Activated CD8-positive, alpha-beta memory T cell treated with anti-CD3 and anti-CD28 coated beads for 48 hours (primary cell): ENCODE results near the gene SENP1.

ENCODE experiments used
- DNase-seq, 3 experiments: peaks; one replicate each; pipeline ENCODE4 v3.0.0-alpha.2; 2020; ENCODE audit warnings: low read depth in 2 of 3, low spot score in 2 of 3

SENP1 gene

DNA sequence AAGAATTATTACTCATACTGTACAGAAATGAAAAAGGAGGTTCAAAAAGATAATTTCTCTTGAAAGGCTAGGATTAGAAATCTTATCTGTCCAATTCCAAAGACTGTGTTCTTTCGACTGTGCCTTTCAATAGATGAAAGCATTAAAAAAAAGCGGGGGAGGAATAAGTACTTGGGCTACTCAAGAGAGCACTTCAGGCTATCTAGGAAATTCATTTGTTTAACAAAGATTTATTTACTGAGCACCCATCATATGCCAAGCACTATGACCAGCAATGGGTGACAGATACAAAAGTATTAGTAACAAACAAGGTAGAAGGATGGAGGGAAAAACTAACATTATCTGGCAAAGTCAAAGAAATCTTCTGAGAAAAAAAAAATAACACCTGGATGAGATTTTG, 37.4 kb downstream of the SENP1 start:
- DNase-seq, result no peak

DNA sequence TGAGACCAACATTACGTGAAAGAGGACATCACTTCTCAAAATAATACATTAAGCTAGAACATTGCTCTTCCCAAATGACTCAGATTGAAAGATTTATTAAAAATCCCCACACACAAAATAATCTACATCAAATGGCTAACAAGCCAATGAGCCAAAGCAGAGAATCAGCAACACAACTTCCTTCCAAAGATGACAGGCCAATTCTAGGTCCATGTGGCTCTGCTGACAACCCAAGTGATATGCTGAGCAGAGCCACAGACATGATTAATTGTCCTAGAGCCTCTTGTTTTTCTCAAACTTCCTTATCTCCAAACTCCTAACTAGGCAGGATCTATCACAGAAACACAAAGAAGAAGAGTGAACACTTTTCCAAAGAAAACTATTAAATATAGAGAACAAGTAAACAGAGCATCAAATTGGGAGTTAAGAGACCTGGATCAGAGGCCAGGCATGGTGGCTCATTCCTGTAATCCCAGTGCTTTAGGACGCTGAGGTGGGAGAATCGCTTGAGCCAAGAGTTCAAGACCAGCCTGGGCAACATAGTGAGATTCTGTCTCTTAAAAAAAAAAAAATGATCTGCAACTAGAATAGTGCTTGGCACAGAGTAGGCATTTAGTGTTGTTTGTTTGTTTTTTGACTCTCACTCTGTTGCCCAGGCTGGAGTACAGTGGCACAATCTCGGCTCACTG, 38.5 kb downstream of the SENP1 start:
- DNase-seq, result no peak

DNA sequence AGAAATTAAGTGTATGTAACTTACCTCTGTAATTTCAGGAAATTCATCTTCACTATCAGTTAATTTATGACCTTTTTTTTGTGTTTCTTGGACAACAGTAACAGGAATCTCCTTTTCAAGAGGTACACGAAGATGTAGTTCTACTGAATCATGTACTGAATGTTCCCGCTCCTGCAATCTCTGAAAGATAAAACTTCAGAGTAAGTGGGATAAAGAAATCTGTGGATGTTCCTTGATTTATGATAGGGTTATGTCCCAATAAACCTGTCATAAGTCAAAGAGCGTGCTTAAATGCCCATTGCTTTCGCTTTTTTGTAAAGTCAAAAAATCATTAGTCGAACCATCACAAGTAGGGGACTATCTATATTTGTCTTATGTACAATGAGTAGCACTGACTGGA, 40.8 kb downstream of the SENP1 start:
- DNase-seq, result no peak

DNA sequence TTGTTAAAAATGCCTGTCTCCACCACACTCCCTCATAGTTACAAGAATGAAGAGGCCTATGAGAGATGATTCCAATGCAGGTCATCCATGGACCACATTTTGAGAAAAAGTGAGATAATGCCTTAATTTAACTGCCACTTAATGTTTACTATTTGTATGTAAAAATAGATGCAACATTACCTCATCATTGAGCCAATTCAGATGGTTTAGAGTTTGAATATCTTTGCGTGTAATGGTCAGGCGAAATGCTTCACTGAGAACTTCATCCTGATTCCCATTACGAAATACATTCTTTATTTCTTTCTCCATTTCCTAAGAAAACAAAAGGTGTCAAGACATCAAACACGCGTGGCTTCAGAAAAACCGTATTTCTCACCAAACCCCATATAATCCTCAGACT, 42.3 kb downstream of the SENP1 start:
- no peak for DNase-seq

DNA sequence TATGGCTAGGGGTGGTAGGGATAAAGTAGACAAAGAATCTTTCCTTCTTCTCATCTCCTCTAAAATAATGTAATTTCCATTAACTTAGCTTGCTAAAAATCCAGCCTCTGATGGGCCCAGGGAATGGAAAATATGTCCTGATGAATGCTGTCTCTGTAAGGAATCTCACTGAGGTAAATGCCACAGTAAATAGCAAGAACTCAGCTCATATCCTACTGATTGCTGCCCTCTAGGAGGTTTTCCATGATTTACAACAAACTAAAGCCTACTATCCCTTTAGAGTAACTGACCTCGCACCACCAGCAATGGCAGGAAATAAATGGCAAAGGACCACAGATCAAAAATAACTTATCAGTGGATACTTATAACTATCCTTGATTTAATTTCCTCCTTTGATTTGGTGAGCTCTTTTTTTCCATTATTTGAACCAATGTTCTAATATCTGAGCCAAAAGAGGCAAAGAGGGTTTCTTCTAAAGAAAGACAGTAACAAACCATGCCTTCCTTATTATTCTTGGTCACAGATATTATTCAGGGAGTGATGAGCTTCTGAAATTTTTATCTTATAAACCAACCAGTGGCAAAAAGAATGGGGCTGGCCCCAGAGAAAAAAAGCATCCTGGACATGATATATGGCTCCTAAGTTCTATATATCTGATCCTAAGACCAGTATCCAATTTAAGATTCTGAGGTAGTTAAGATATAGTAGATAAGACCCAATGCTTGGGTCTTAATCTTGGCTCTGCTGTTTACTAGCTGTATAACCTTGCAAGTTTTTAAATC, 43.8 kb downstream of the SENP1 start:
- no peak for DNase-seq

DNA sequence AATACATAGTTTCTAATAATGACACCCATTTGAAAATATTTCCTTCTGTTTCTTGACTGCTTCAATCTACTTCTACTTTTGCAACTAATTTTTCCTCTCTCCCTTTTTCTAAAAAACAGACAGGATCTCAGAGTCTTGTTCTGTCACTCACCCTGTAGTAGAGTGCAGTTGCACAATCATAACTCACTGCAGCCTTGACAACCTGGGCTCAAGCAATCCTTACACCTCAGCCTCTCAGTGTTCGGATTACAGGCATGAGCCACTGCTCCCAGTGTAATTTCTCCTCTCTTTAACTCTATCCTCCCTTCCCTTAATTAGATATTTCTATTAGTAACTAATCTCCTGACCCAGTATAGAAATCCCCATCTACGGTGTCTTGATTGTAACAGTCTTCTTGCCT, 45.4 kb downstream of the SENP1 start:
- DNase-seq, result no peak

DNA sequence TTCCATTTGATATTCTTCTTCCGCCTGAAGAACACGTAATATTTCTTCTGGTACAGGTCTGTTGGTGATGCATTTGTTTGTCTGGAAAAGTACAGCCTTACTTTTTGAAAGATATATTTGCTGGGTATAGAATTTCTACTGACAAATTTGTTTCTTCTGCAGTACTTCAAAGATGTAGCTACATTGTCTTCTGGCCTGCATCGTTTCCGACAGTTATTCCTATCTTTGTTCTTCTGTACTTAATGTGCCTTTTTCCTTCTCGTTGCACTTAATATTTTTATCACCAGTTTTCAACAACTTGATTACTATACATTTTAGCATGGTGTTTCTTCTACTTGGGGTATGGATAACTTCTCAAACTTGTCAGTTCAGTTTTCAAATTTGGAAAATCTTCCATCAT, 47.1 kb downstream of the SENP1 start:
- DNase-seq, result no peak

DNA sequence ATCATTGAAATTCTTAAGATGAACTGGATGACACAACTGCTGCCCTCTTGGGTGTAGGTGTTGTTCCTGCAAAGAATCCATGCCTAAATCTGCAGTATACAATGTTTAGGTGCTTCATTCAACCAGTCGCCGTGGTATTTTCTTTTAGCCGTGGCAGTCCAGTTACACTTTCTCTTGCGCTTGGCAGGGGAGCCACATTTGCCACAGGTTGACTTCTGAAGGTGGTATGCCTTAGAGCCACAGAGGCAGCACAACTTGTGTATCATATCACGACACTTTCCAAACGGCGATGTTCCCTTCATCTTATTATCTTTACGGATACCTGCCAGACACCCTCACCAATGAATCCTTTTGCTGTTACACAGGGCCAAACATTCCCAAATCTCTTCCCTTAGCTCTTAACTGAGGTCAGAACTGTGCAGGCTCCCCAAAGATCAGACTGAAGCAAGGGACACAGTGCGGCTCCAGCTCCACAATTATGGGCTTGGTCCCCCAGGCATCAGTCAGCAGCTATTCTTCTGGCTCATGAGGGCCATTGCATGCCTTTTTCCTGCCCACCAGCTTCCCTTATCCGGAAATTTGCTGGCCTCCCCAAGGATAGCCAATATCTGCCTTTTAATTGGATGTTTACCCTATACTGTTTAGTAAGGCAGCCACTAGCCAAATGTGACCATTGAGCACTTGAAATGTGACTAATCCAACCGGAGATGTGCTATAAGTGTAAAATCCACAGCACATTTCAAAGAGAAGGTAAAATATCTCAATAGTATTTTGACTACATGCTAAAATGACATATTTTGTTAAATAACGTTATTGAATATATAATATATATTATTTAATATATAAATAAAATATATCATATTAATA, 50.7 kb downstream of the SENP1 start:
- DNase-seq, result no peak

DNA sequence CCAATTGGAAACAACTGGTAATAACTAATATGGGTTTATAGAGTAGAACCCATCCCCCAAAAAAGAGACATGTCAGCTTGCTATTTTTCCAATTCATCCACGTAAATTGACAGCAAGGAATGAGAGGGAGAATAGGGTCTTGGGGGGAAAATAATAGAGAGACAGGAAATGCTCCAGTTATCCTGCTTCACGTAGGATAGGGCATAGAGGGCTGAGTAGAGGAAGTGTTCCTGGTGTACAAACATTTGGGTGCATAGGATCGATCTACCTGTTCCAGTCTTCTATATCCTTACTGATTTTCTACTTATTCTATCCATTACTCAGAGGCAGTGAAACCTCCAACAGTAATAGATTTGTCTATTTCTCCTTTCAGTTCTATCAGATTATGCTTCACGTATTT, 52.0 kb downstream of the SENP1 start:
- no peak for DNase-seq

DNA sequence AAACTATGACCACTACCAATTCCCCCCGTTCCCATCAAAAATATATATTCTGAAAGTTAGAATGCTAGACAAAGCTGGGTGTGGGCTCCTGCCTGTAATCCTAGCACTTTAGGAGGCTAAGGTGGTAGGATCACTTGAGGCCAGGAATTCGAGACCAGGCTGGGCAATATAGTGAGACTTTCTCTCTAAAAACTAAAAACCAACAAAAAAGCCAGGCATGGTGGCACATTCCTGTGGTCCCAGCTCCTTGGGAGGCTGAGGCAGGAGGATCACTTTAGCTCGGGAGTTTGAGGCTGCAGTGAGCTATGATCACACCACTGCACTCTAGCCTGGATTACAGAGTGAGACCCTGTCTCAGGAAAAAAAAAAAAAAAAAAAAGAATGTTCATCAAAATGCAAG, 52.8 kb downstream of the SENP1 start:
- DNase-seq, result no peak

DNA sequence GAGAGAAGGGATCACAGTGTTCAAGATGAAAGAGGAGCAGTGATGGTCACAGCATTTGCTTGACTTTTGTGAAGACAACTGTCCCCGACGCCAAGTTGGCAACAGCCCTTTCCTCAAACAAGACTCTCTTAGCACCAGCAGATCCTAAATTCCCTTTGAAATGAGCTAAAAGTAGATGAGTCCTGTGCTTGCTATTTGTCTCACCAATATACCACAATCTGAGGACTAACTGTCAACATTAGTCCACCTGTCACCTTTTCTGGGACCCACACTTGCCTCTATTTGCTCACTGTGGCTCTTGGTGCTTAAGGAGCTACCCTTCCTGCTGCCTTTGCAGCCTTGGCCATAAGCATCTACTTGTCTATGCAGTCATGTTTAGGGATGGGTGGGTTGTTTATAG, 54.2 kb downstream of the SENP1 start:
- no peak for DNase-seq

DNA sequence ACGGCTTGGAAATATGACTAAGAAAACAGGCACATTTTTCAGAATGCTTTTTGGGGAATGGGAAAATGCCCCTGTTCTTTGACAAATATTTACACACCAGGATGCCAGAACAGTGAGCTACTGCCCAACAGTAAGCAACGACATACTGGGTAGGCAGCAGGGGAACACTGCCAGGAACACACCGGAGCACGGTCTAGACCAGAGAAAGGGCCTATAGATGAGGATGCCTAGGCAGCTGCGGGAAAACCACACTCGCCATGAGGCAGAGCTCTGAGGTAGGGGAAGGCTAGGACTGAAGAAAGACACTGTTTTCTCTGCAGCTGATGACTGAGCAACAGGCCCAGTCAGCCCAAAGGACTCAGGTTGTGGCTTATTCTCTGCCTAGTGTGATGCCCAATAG, 55.7 kb downstream of the SENP1 start:
- no peak for DNase-seq

DNA sequence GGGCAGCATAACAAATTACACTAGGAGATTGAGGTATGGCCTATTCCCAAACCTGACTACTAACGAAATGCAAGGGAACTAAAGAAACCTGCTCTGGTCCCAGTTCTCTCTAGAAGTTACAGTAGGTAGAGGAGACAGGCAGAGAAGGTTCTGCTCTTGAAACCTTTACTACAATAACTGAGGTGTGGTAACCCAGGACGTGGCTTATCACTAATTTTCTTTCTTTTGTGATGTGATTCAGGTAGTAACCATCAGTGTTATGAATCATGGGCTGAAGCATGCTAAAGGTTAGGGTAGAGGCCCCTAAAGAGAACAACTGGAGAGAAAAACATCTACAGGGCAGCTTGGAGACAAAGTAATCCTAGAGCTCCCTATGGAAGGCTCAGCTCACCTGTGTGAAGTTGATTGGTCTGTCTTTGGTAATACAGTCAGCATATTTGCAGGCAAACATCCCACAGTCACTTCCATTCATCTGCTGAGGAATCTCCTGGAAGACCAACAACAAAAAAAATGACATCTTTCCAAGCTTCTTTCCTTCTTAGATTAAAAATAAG, 59.8 kb downstream of the SENP1 start:
- DNase-seq, result no peak

DNA sequence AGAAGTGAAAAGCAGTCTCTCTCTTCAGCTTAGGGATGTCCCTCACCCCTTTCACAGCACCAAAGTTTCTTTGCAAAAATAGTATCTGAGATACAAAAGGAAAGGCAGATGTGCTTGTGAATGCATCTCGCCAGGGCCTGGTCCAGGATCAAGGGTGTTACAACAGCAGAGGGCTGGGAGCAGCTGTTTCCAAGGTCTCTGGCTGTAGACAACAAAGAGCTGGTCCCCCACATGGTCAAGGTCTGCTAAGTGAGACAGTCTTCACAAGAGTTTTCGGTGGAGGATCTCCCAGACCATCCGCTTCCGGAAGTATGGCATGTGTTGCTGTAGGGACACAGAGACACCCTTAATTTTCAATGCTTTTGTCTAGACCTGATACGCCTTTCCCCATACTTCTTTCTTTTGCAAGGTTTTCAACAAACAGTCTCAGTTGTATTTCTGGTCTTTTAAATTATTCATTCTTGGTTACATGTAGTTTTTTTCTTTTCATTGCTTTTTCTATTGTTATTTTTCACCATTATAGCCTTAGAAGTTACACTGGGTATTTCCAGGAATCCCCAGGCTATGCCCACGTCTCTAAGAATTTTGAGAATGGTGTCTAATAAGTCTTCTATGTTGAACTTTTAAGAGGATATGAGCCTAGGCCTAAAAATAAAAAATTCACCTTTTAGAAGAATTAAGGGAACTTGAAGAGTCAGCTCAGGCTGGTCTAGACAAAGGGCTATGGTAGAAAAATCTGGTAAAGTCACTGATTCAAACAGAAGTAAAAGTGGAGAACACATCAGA, 60.6 kb downstream of the SENP1 start:
- no peak for DNase-seq

DNA sequence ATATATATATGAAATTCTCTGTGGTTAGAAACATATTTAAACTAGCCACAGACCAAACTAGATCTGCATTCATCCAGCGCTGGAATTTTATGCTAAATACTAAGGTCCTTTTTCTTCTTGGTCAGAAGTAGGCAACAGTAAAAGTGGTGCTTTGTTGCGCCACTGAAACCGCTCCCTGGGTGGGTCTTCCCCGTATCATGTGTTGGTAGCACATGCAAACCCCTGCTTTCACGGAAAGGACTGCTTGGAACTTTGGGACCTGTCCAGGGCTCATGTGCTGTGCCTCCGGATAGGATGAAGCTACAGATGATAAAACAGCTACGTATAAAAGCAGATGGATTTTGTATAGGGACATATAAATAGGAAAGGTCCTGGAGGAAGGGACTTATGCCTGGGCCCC, 61.5 kb downstream of the SENP1 start:
- no peak for DNase-seq

DNA sequence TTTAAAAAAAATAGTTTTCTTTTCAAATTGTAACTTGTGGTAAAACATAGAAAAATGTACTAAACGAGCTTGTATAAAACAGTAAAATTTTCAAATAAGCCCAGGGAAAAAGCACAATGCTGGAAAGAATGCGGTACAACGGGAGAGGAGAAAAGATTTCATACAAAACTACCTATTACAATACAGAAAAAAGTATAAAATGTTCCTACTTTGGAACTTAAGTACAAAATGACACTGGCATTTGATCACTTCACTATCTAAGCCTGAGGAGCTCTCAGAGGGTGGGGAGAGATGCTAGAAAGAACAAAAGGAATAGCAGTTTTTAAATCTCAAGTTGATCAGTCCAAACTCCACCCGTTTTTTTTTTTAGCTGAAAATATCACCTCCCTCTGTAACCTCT, 62.1 kb downstream of the SENP1 start:
- DNase-seq, result no peak

DNA sequence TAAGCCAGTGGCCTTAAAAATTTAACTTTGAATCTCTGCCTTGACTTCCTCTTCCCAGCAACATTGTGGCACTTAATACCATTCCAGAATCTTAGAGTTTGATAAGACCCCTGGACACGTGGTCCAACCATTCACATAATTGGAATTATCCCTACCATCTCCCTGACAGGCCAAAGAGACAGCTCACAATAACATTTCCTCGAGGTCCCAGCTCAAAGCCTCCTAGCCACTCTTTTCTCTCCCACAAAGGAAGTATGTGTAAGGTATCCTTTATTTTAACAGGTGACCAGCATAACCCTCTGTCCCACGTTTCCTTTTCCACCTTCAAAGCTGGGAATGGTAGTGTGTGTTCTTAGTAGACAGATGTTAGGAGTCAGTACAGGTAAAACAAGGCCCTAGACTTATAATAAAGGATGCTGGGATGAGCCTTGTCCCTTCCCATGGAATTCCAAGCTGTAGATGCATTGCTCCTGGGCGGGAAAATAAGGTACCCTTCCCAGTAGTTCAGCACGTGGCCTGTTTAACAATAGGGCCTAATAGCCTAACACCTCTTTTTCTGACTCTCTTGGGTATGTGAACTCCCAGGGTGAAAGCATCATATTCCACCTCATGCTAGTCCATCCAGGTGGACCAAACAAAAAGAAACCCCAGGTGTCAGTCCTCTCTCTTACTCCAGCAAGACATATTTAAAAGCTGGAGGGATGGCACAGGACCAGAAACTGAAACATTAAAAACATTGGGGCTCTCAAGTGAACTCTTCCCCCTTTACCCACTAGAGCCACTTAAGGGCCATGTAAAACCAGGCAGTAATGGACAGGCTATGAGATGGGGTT, 64.1 kb downstream of the SENP1 start:
- DNase-seq, result no peak

DNA sequence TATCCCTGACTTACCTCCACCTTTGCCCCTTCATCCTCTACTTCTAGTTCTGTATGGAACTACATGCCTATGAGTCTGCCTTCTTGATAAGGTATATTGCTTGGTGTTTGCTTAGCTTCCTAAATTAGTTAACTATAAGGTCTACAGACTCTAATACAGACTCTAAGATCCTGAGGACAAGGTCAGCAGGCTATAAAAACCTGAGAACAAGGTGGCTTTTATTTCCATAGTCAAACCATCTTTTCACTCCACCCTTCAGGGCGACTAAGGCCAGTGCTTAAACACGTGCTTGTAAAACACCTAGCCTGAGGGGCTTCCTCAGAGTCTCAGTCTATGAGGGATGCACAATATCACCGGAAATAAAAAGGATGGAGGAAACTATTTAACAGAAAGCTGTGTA, 65.5 kb downstream of the SENP1 start:
- DNase-seq, result no peak

DNA sequence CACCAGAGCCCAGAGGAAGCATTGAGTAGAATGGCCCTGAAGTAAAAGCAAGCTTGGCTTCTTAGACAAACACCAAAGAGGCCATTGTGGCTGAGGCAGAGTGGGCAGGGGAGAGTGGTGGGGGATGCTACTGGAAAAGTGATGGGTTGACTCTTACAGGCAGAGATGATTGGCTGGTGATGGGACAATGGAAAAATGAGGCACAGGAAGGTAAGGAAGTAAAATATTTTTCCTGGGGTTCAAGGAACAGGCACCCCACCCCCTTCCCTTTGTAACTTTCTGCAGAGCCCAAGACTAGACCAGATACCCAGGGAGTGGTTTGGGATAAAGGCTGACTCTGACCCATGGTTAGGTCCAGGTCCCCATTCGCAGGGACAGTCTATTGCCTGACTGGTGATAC, 66.7 kb downstream of the SENP1 start:
- no peak for DNase-seq

DNA sequence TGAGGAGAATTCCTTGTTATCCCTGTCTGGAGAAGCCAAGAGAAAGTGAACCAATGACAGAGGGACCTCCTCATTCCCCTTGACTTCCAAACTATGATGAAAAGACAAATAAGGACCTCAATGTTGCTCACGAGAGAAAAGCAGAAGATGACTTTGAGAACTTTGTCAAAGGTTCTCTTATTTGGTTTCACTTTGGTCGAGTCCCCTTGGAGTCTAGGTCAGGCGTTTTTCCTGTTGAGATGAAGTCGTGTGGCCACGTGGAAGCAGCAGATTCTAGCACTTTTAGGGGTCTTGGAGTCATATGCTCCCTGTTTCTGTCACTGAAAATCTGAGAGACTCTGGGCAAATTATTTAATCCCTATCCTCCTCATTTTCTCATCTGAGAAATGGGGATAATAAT, 67.8 kb downstream of the SENP1 start:
- no peak for DNase-seq
